Activated CD4-positive, alpha-beta T cell treated with anti-CD3 and anti-CD28 coated beads for 36 hours (primary cell): ENCODE data around the gene UBQLNL. TPM values are rescaled to one million over a fixed set of nuclear protein-coding genes. Genes with fewer than 3 reads are reported as not detected.

ENCODE experiments used
- ATAC-seq: fragments of 200-7000 bp; cut with Tn5 transposase; one replicate; pipeline ENCODE4 v1.10.0; 2021; ENCODE audit warnings: mild to moderate bottlenecking, moderate library complexity
- CTCF ChIA-PET: fragments of 350-600 bp; sonication (Branson Sonifier 250); formaldehyde crosslinking; loops from one replicate; lab custom pipeline; 2021; ENCODE audit warnings: antibody characterized with exemption; lab: Charles Lee
- POLR2A ChIA-PET: fragments of 350-600 bp; sonication (Branson Sonifier 250); formaldehyde crosslinking; loops from one replicate; lab custom pipeline; 2021; ENCODE audit warnings: antibody characterized with exemption, inconsistent platforms; lab: Charles Lee
- DNase-seq: peaks from one replicate; pipeline ENCODE4 v3.0.0-alpha.2; 2020
- H3K27ac Mint-ChIP-seq: one replicate; pipeline ENCODE4 v1.8.0; 2021; ENCODE audit warnings: mixed read lengths
- H3K27me3 Mint-ChIP-seq: one replicate; pipeline ENCODE4 v1.8.0; 2021; ENCODE audit warnings: mixed read lengths
- H3K36me3 Mint-ChIP-seq: one replicate; pipeline ENCODE4 v1.8.0; 2021; ENCODE audit warnings: low read depth, mixed read lengths
- H3K4me1 Mint-ChIP-seq: one replicate; pipeline ENCODE4 v1.8.0; 2021; ENCODE audit warnings: mixed read lengths
- H3K4me3 Mint-ChIP-seq: one replicate; pipeline ENCODE4 v1.8.0; 2021; ENCODE audit warnings: mild to moderate bottlenecking, moderate library complexity, mixed read lengths
- H3K9me3 Mint-ChIP-seq: one replicate; pipeline ENCODE4 v1.8.0; 2021; ENCODE audit warnings: low read depth, mixed read lengths
- intact Hi-C, 2 experiments: fragments of 100-400 bp; cut with DNase I in 1 of 2; cut with micrococcal nuclease in 1 of 2; formaldehyde crosslinking; loops; one replicate each; pipeline versions ENCODE4 v1.14.2 to v1.15.1; 2022 to 2024; cut with DNase I, micrococcal nuclease
- total RNA-seq, 2 experiments: library from RNA; stranded (reverse); gene quantifications; one replicate each; pipeline ENCODE4 v1.2.3, GENCODE V29; 2021

Gene UBQLNL
- total RNA-seq, 2 experiments from 2014 or later, result 0.11 to 0.14 TPM

DNA sequence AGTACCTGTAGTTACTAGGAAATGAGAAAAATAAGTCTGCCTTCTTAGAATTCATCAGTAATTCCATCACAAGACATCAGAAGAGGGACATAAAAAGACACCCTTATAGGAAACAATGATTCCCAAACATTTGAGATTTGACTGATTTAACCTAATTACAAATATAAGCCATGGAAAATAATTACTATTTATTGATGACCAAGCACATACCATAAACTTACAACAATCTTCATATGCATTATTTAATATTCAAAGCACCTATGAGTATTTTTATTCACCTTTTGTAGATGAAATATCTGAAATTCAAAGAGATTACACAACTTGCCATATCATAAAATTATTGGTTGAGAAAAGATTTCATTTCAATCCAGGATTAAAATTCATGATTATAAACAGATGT, 42.6 kb downstream of the UBQLNL start:
- CTCF ChIA-PET, result interaction anchor here (1.5 kb wide), 1 partner anchor 14 kb away, joined by 3 read pairs; no protein-coding TSS in a partner anchor
- H3K9me3 Mint-ChIP-seq, result no peaks in the 10 kb centered on the region
- no peak overlapping the region for H3K27ac Mint-ChIP-seq
- H3K4me1 Mint-ChIP-seq, result no peaks in the 10 kb centered on the region
- intact Hi-C loops, result no loop called here
- no peak overlapping the region for H3K4me3 Mint-ChIP-seq
- ATAC-seq (no peak), DNase-seq (no peak)
- no peaks in the 10 kb centered on the region for H3K36me3 Mint-ChIP-seq
- peaks cover 17% of the 10 kb centered on the region for H3K27me3 Mint-ChIP-seq
- POLR2A ChIA-PET, result no interaction called here

DNA sequence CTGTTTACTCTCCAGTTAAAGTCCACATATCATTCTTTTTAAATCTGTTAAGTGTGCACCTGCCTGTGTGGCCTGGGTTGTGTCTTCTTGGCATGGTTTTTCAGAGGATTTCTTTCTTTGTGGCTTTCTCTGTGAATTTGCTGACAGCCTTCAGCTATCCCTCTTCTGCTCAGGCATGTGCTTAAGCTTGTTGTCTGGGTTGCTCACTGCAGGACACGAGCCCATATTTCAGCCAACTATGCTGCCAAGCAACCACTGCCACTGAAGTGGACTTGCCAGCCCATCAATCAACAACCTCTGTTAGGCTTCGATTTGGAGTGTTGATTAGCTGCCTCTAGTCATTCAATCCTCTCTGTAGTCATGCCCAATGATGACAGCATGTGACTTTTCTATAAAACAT, 49.0 kb downstream of the UBQLNL start:
- CTCF ChIA-PET, result no interaction called here

More for the DNA sequence above, 49.0 kb downstream of the UBQLNL start:
- ATAC-seq (no peak), DNase-seq (no peak)
- peaks cover 13% of the 10 kb centered on the region for H3K27me3 Mint-ChIP-seq
- no peaks in the 10 kb centered on the region for H3K4me1 Mint-ChIP-seq
- POLR2A ChIA-PET, result no interaction called here
- intact Hi-C loops, result no loop called here
- H3K4me3 Mint-ChIP-seq, result no peak overlapping the region
- no peak overlapping the region for H3K27ac Mint-ChIP-seq
- H3K9me3 Mint-ChIP-seq, result no peaks in the 10 kb centered on the region
- H3K36me3 Mint-ChIP-seq, result no peaks in the 10 kb centered on the region

Other genes with a start within 250 kb of the UBQLNL start
- gene HBE1, start 246.8 kb downstream of the UBQLNL start, total RNA-seq, result not detected
- not detected for gene OR51B4, start 214.8 kb downstream of the UBQLNL start, total RNA-seq
- gene OR51B2, start 192.4 kb downstream of the UBQLNL start, total RNA-seq, result not detected
- not detected for gene OR51B5, start 173.2 kb downstream of the UBQLNL start, total RNA-seq
- not detected for gene OR51B6, start 165.2 kb downstream of the UBQLNL start, total RNA-seq
- not detected for gene OR51M1, start 132.9 kb downstream of the UBQLNL start, total RNA-seq
- not detected for gene OR51Q1, start 94.6 kb downstream of the UBQLNL start, total RNA-seq
- not detected for gene OR51I1, start 75.2 kb downstream of the UBQLNL start, total RNA-seq
- not detected for gene OR51I2, start 67.4 kb downstream of the UBQLNL start, total RNA-seq
- not detected for gene OR52D1, start 28.0 kb downstream of the UBQLNL start, total RNA-seq
- not detected for gene UBQLN3, start 6.7 kb downstream of the UBQLNL start, total RNA-seq
- not detected for gene OR52H1, start 31.8 kb upstream of the UBQLNL start, total RNA-seq
- gene OR52B6, start 64.2 kb upstream of the UBQLNL start, total RNA-seq, result not detected
- under 1 TPM; 0.75 to 0.76 TPM for gene TRIM6, start 79.9 kb upstream of the UBQLNL start, total RNA-seq
- gene TRIM34, start 108.3 kb upstream of the UBQLNL start, total RNA-seq, result 10 to 100 TPM; 10.4 to 11.8 TPM
- gene TRIM5, start 168.4 kb upstream of the UBQLNL start, total RNA-seq, result 10 to 100 TPM; 16.4 to 17.9 TPM
- 100 to 1,000 TPM in 1 of 2 experiments, 10 to 100 TPM in 1; 73.4 to 101 TPM for gene TRIM22, start 173.1 kb upstream of the UBQLNL start, total RNA-seq
- gene OR56B1, start 219.7 kb upstream of the UBQLNL start, total RNA-seq, result under 1 TPM; 0.14 to 0.16 TPM
- under 1 TPM; 0.23 to 0.70 TPM for gene OR52N4, start 237.5 kb upstream of the UBQLNL start, total RNA-seq